DND-41 (cell line): Measurements from ENCODE around the gene IL11RA.

ENCODE experiments used
- ATAC-seq: fragments of 200-7000 bp; cut with Tn5 transposase; 3 replicates; pipeline ENCODE4 v1.9.1; 2021; ENCODE audit warnings: low read depth; ENCODE audit not compliant: insufficient read depth
- DNase-seq: peaks from one replicate; pipeline ENCODE4 v3.0.0-alpha.2; 2020
- H2AFZ ChIP-seq: 2 replicates; pipeline ENCODE4 v1.6.0; 2012; ENCODE audit warnings: low read depth, low read length
- H3K27ac ChIP-seq: 2 replicates; pipeline ENCODE4 v1.5.1; 2012; ENCODE audit warnings: low read length, inconsistent platforms
- H3K27me3 ChIP-seq: fragments of 200-600 bp; sonication (generic); 2 replicates; pipeline ENCODE4 v1.6.0; 2012; ENCODE audit warnings: low read length, mild to moderate bottlenecking, inconsistent platforms; ENCODE audit not compliant: insufficient read depth, poor library complexity
- H3K36me3 ChIP-seq: 2 replicates; pipeline ENCODE4 v1.5.1; 2012; ENCODE audit warnings: low read length, inconsistent platforms; ENCODE audit not compliant: insufficient read depth
- H3K4me1 ChIP-seq: 2 replicates; pipeline ENCODE4 v1.5.1; 2012; ENCODE audit warnings: mild to moderate bottlenecking, low read length; ENCODE audit not compliant: insufficient read depth
- H3K4me2 ChIP-seq: 2 replicates; pipeline ENCODE4 v1.6.0; 2012; ENCODE audit warnings: mild to moderate bottlenecking, moderate library complexity, low read length, inconsistent platforms; ENCODE audit not compliant: insufficient read depth
- H3K4me3 ChIP-seq, 2 experiments: fragments of 200-600 bp in 1 of 2; shearing (Covaris generic) in 1 of 2; 2 replicates each; pipeline ENCODE4 v1.5.1; 2012 to 2016; ENCODE audit warnings: inconsistent platforms in 2 of 2, low read length in 2 of 2, mild to moderate bottlenecking in 2 of 2, low read depth in 1 of 2, moderate library complexity in 1 of 2
- H3K79me2 ChIP-seq: 2 replicates; pipeline ENCODE4 v1.6.0; 2012; ENCODE audit warnings: low read length, inconsistent platforms; ENCODE audit not compliant: insufficient read depth
- H3K9ac ChIP-seq: 2 replicates; pipeline ENCODE4 v1.6.0; 2012; ENCODE audit warnings: low read depth, mild to moderate bottlenecking, inconsistent platforms, low read length, moderate library complexity
- H3K9me3 ChIP-seq: 2 replicates; pipeline ENCODE4 v1.5.1; 2012; ENCODE audit warnings: low read length, moderate library complexity, mild to moderate bottlenecking, inconsistent platforms; ENCODE audit not compliant: insufficient read depth, severe bottlenecking
- H4K20me1 ChIP-seq: 2 replicates; pipeline ENCODE4 v1.6.0; 2012; ENCODE audit warnings: low read length; ENCODE audit not compliant: insufficient read depth
- CTCF ChIP-seq: IDR thresholded peaks from 2 replicates; pipeline ENCODE4 v1.5.1; 2012; ENCODE audit warnings: borderline replicate concordance, low read length, moderate library complexity, mild to moderate bottlenecking; ENCODE audit not compliant: poor library complexity, severe bottlenecking; ENCODE audit errors: extremely low read depth
- EZH2 ChIP-seq: IDR thresholded peaks from 3 replicates; pipeline ENCODE4 v1.6.1; 2012; ENCODE audit warnings: borderline replicate concordance, low read depth, mild to moderate bottlenecking, moderate library complexity, low read length, inconsistent platforms; ENCODE audit not compliant: severe bottlenecking

Gene IL11RA

GRCh38 chr9:34690983-34691935, 39.3 kb downstream of the IL11RA start, which contains the start of gene CCL19:
Gene CCL19, minus strand, starts transcription at chr9:34691276. Its CDS starts 137 bp downstream, at chr9:34691139.
- no peak within 1 kb of the TSS for H2AFZ ChIP-seq
- H3K4me3 ChIP-seq = no peak within 1 kb of the TSS
- H3K9me3 ChIP-seq = no peaks in the 10 kb centered on the region
- peaks cover 9% of the 10 kb centered on the region for H3K27me3 ChIP-seq
- H3K4me2 ChIP-seq = no peak within 1 kb of the TSS
- H3K27ac ChIP-seq = no peak within 1 kb of the TSS
- ATAC-seq (no peak), DNase-seq (no peak)
- no peak for TF ChIP-seq EZH2
- no peak for TF ChIP-seq CTCF
- no peak within 1 kb of the TSS for H3K9ac ChIP-seq
- no peaks in the 10 kb centered on the region for H4K20me1 ChIP-seq
- H3K79me2 ChIP-seq = no peaks in the 10 kb centered on the region
- no peaks in the 10 kb centered on the region for H3K36me3 ChIP-seq
- H3K4me1 ChIP-seq = no peaks in the 10 kb centered on the region

- no peak overlapping the region for H2AFZ ChIP-seq
- DNase-seq (no peak), ATAC-seq (no peak)
- no peak overlapping the region for H3K9ac ChIP-seq
- no peak overlapping the region for H3K4me3 ChIP-seq
- no peaks in the 10 kb centered on the region for H4K20me1 ChIP-seq
- no peaks in the 10 kb centered on the region for H3K79me2 ChIP-seq
- H3K27ac ChIP-seq = no peak overlapping the region
- peaks cover 9% of the 10 kb centered on the region for H3K27me3 ChIP-seq
- H3K9me3 ChIP-seq = no peaks in the 10 kb centered on the region
- no peaks in the 10 kb centered on the region for H3K4me1 ChIP-seq
- no peaks in the 10 kb centered on the region for H3K36me3 ChIP-seq
- TF ChIP-seq EZH2 (no peak), CTCF (no peak)
- no peak overlapping the region for H3K4me2 ChIP-seq
Observed at GRCh38 chr9:34691936-34692315, 39.9 kb downstream of the IL11RA start.

- DNase-seq = no peak
- H3K9ac ChIP-seq = no peak overlapping the region
- H2AFZ ChIP-seq = no peak overlapping the region
- TF ChIP-seq CTCF = no peak
- no peak for TF ChIP-seq EZH2
- H3K36me3 ChIP-seq = no peaks in the 10 kb centered on the region
- no peaks in the 10 kb centered on the region for H3K4me1 ChIP-seq
- H3K4me3 ChIP-seq = no peak overlapping the region
- H3K27ac ChIP-seq = no peak overlapping the region
- no peaks in the 10 kb centered on the region for H4K20me1 ChIP-seq
- no peaks in the 10 kb centered on the region for H3K9me3 ChIP-seq
- no peaks in the 10 kb centered on the region for H3K79me2 ChIP-seq
- no peak overlapping the region for H3K4me2 ChIP-seq
- H3K27me3 ChIP-seq = peaks cover 9% of the 10 kb centered on the region
- ATAC-seq = no peak
Observed at GRCh38 chr9:34693560-34693959, 41.6 kb downstream of the IL11RA start.
